GM23338 (cell line): ENCODE results near the gene SOX10. TPM values are rescaled to one million over a fixed set of nuclear protein-coding genes. Genes with fewer than 3 reads are reported as not detected.

Experiments
- ATAC-seq: fragments of 200-7000 bp; cut with Tn5 transposase; 3 replicates; pipeline ENCODE4 v1.9.1; 2020
- DNase-seq: peaks from one replicate; pipeline ENCODE4 v3.0.0-alpha.2; 2015; ENCODE audit warnings: low spot score
- H2AFZ ChIP-seq: fragments of 200-600 bp; sonication (generic); 2 replicates; pipeline ENCODE4 v1.8.0; 2016; ENCODE audit warnings: antibody characterized with exemption, mild to moderate bottlenecking, moderate library complexity
- H3F3A ChIP-seq: fragments of 200-600 bp; sonication (generic); replicated peaks from 2 replicates; pipeline ENCODE4 v1.8.0; 2017; ENCODE audit warnings: antibody characterized with exemption, mixed run types, low read depth
- H3K27ac ChIP-seq: fragments of 200-600 bp; sonication (generic); 2 replicates; pipeline ENCODE4 v1.6.1; 2016; ENCODE audit warnings: low read depth
- H3K27me3 ChIP-seq: fragments of 200-600 bp; sonication (generic); 2 replicates; pipeline ENCODE4 v1.8.0; 2016; ENCODE audit warnings: mild to moderate bottlenecking, mixed run types, moderate library complexity; ENCODE audit not compliant: insufficient read depth
- H3K36me3 ChIP-seq: fragments of 200-600 bp; sonication (generic); 2 replicates; pipeline ENCODE4 v1.8.0; 2016; ENCODE audit warnings: mild to moderate bottlenecking; ENCODE audit not compliant: insufficient read depth
- H3K4me1 ChIP-seq: fragments of 200-600 bp; sonication (generic); 2 replicates; pipeline ENCODE4 v1.8.0; 2016; ENCODE audit warnings: mild to moderate bottlenecking, moderate library complexity; ENCODE audit not compliant: insufficient read depth
- H3K4me2 ChIP-seq: fragments of 200-600 bp; sonication (generic); 2 replicates; pipeline ENCODE4 v1.7.1; 2017; ENCODE audit warnings: mixed run types
- H3K4me3 ChIP-seq: fragments of 200-600 bp; sonication (generic); 2 replicates; pipeline ENCODE4 v1.6.1; 2016; ENCODE audit warnings: mixed run types
- H3K79me2 ChIP-seq: fragments of 200-600 bp; sonication (generic); replicated peaks from 2 replicates; pipeline ENCODE4 v1.8.0; 2017; ENCODE audit warnings: mild to moderate bottlenecking; ENCODE audit not compliant: insufficient read depth
- H3K9me2 ChIP-seq: fragments of 200-600 bp; sonication (generic); 2 replicates; pipeline ENCODE4 v1.8.0; 2017; ENCODE audit not compliant: insufficient read depth
- H4K20me1 ChIP-seq: fragments of 200-600 bp; sonication (generic); replicated peaks from 2 replicates; pipeline ENCODE4 v1.8.0; 2017; ENCODE audit warnings: mild to moderate bottlenecking; ENCODE audit not compliant: insufficient read depth
- H3K27ac Mint-ChIP-seq: 2 replicates; pipeline ENCODE4 v1.8.0; 2020; ENCODE audit warnings: inconsistent platforms, mild to moderate bottlenecking, moderate library complexity, mixed read lengths
- H3K27me3 Mint-ChIP-seq: 3 replicates; pipeline ENCODE4 v1.8.0; 2022; ENCODE audit warnings: low read depth, mild to moderate bottlenecking, moderate library complexity, mixed read lengths, inconsistent platforms; ENCODE audit not compliant: insufficient read depth, poor library complexity
- H3K36me3 Mint-ChIP-seq: 3 replicates; pipeline ENCODE4 v1.8.0; 2021; ENCODE audit warnings: low read depth, mild to moderate bottlenecking, inconsistent platforms, moderate library complexity, mixed read lengths
- H3K4me1 Mint-ChIP-seq: 3 replicates; pipeline ENCODE4 v1.8.0; 2020; ENCODE audit warnings: mild to moderate bottlenecking, inconsistent platforms, mixed read lengths
- H3K4me3 Mint-ChIP-seq: 3 replicates; pipeline ENCODE4 v1.8.0; 2021; ENCODE audit warnings: moderate library complexity, mild to moderate bottlenecking, inconsistent platforms, mixed read lengths
- H3K9me3 Mint-ChIP-seq: 3 replicates; pipeline ENCODE4 v1.8.0; 2020; ENCODE audit warnings: moderate library complexity, mild to moderate bottlenecking, inconsistent platforms, mixed read lengths
- EZH2 ChIP-seq: fragments of 200-600 bp; sonication (generic); IDR thresholded peaks from one replicate; pipeline ENCODE4 v1.8.0; 2017; ENCODE audit warnings: antibody characterized with exemption, mild to moderate bottlenecking, low read depth; ENCODE audit not compliant: unreplicated experiment
- EZH2phosphoT487 ChIP-seq: fragments of 200-600 bp; sonication (generic); IDR thresholded peaks from one replicate; pipeline ENCODE4 v1.8.1; 2018; ENCODE audit warnings: antibody characterized with exemption; ENCODE audit not compliant: unreplicated experiment
- JUNB ChIP-seq: IDR thresholded peaks from one replicate; pipeline ENCODE4 v1.6.1; 2016; ENCODE audit warnings: antibody characterized with exemption; ENCODE audit not compliant: unreplicated experiment
- NANOG ChIP-seq: IDR thresholded peaks from 2 replicates; pipeline ENCODE4 v1.6.1; 2016; ENCODE audit warnings: antibody characterized with exemption, borderline replicate concordance
- POLR2AphosphoS5 ChIP-seq: IDR thresholded peaks from 2 replicates; pipeline ENCODE4 v1.6.1; 2016; ENCODE audit warnings: antibody characterized with exemption, low read depth
- STAT1 ChIP-seq: IDR thresholded peaks from one replicate; pipeline ENCODE4 v1.6.1; 2016; ENCODE audit warnings: antibody characterized with exemption; ENCODE audit not compliant: unreplicated experiment
- ZNF331 ChIP-seq: fragments of 250-450 bp; sonication (Bioruptor Pico); IDR thresholded peaks from 2 replicates; pipeline ENCODE4 v1.5.0; 2020; ENCODE audit warnings: low read depth, mild to moderate bottlenecking, moderate library complexity
- polyA plus RNA-seq: library from polyadenylated mRNA; unstranded; fragments of >200 nt; fragmentation: Nextera tagmentation; extraction: Ambion mirVana; gene quantifications from 2 replicates; pipeline ENCODE4 v1.2.1, GENCODE V29; 2016
- total RNA-seq: library from RNA; depleted of rRNA; stranded (reverse); fragments of >200 nt; shearing (Covaris generic); gene quantifications from 2 replicates; pipeline ENCODE4 v1.2.3, GENCODE V29; 2014
- TF ChIP-seq, protein P1 (sequence below): IDR thresholded peaks from one replicate; pipeline ENCODE4 v1.6.1; 2018; ENCODE audit warnings: antibody characterized with exemption; ENCODE audit not compliant: unreplicated experiment
- TF ChIP-seq, protein P2 (sequence below), 2 experiments: fragments of 200-600 bp in 1 of 2; sonication (generic) in 1 of 2; conservative IDR thresholded peaks; 2 replicates each; pipeline versions ENCODE4 v1.5.1 to v1.6.1; 2016 to 2017; ENCODE audit warnings: antibody characterized with exemption in 2 of 2, low read depth in 2 of 2, mild to moderate bottlenecking in 2 of 2, moderate library complexity in 1 of 2
- TF ChIP-seq, protein P3 (sequence below): IDR thresholded peaks from 2 replicates; pipeline ENCODE4 v1.6.1; 2016; ENCODE audit warnings: antibody characterized with exemption

Gene SOX10
- total and polyA plus RNA-seq, 2 experiments from 2014 or later = 1.1 to 2.1 TPM

DNA sequence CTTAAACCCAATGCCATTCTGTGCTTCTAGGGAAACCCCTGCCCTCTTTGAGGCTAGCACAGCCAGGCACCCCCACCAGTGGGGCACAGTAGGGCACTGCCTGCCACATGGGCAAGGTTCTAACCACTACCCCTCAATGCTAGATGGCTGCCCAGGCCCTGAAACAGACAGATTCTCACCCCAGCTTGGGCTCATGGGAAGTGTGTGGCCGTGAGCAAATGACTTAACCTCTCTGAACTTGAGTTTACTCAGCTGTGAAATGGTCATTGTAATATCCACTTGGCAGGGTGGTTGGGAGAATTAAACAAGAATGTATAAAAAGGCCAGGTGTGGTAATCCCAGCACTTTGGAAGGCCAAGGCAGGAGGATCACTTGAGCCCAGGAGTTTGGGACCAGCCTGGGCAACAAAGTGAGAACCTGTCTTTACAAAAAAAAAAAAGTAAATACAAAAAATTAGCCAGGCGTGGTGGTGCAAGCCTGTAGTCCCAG is 53.4 kb downstream of the SOX10 start:
- Histone ChIP-seq H3K36me3 (no peaks in the 10 kb centered on the region), H4K20me1 (no peaks in the 10 kb centered on the region; the same call in 1 of the 2 replicates), H3K79me2 (no peaks in the 10 kb centered on the region), H3K4me2 (no peak overlapping the region), H3F3A (0 out of 2 replicates have a peak, but pooled peaks cover 7% of the 10 kb centered on the region), H3K27ac (no peak overlapping the region), H3K4me1 (no peaks in the 10 kb centered on the region), H3K9me2 (no peaks in the 10 kb centered on the region), H2AFZ (no peak overlapping the region), H3K4me3 (no peak overlapping the region), H3K27me3 (no peaks in the 10 kb centered on the region)
- H3K9me3 Mint-ChIP-seq = no peaks in the 10 kb centered on the region
- H3K4me3 Mint-ChIP-seq = no peak overlapping the region
- peaks cover 9% of the 10 kb centered on the region for H3K4me1 Mint-ChIP-seq
- H3K27me3 Mint-ChIP-seq = peaks cover 8% of the 10 kb centered on the region
- DNase-seq (no peak), ATAC-seq (no peak)
- TF ChIP-seq POLR2AphosphoS5 (no peak), ZNF331 (CRISPR knock-in tag) (no peak), EZH2phosphoT487 (no peak), STAT1 (no peak), NANOG (no peak), EZH2 (no peak), JUNB (no peak)
- TF ChIP-seq, protein P1, sequence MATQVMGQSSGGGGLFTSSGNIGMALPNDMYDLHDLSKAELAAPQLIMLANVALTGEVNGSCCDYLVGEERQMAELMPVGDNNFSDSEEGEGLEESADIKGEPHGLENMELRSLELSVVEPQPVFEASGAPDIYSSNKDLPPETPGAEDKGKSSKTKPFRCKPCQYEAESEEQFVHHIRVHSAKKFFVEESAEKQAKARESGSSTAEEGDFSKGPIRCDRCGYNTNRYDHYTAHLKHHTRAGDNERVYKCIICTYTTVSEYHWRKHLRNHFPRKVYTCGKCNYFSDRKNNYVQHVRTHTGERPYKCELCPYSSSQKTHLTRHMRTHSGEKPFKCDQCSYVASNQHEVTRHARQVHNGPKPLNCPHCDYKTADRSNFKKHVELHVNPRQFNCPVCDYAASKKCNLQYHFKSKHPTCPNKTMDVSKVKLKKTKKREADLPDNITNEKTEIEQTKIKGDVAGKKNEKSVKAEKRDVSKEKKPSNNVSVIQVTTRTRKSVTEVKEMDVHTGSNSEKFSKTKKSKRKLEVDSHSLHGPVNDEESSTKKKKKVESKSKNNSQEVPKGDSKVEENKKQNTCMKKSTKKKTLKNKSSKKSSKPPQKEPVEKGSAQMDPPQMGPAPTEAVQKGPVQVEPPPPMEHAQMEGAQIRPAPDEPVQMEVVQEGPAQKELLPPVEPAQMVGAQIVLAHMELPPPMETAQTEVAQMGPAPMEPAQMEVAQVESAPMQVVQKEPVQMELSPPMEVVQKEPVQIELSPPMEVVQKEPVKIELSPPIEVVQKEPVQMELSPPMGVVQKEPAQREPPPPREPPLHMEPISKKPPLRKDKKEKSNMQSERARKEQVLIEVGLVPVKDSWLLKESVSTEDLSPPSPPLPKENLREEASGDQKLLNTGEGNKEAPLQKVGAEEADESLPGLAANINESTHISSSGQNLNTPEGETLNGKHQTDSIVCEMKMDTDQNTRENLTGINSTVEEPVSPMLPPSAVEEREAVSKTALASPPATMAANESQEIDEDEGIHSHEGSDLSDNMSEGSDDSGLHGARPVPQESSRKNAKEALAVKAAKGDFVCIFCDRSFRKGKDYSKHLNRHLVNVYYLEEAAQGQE = no peak
- TF ChIP-seq, protein P2, sequence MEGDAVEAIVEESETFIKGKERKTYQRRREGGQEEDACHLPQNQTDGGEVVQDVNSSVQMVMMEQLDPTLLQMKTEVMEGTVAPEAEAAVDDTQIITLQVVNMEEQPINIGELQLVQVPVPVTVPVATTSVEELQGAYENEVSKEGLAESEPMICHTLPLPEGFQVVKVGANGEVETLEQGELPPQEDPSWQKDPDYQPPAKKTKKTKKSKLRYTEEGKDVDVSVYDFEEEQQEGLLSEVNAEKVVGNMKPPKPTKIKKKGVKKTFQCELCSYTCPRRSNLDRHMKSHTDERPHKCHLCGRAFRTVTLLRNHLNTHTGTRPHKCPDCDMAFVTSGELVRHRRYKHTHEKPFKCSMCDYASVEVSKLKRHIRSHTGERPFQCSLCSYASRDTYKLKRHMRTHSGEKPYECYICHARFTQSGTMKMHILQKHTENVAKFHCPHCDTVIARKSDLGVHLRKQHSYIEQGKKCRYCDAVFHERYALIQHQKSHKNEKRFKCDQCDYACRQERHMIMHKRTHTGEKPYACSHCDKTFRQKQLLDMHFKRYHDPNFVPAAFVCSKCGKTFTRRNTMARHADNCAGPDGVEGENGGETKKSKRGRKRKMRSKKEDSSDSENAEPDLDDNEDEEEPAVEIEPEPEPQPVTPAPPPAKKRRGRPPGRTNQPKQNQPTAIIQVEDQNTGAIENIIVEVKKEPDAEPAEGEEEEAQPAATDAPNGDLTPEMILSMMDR (conservative IDR thresholded peaks at IDR 0.05; ENCODE audit: low read depth in 2 of 2) = no peak; a peak in 1 of 4 replicates
- H3K27ac Mint-ChIP-seq = no peak overlapping the region
- H3K36me3 Mint-ChIP-seq = peaks cover 12% of the 10 kb centered on the region

DNA sequence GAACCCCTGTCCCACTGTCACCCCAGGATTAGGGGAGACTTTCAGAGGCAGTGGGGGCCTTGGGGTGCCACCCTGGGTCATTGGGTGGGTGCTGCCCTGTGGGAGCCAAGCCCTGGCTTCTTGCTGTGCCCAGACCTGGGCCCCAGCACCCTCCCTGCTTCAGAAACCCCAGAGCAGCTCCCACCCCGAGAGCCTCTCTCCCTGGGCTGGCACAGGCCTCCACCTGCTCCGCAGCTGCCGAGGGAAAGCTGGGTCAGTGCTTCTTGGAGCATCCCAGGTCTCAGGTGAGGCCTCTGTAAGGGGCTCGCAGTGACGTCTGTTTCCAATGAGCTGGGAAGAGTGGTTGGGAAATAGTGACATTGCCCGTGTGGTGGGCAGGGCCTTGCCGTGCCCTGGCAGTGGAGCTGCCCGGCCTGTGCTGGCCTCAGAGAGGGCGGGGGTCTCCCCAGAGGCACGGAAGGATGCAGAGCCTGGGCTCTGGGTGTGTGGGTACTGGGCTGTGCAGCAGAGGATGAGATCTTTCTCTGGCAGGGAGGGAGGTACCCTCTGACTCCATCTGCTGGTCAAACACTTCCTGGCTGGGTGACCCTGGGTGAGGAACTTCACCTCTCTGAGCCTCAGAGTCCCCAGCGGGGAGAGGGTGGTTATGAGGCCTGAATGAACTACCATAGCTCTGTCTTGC is 53.9 kb downstream of the SOX10 start:
- Mint-ChIP-seq H3K27me3 (peaks cover 6% of the 10 kb centered on the region), H3K36me3 (peaks cover 12% of the 10 kb centered on the region), H3K9me3 (no peaks in the 10 kb centered on the region), H3K4me3 (no peak overlapping the region), H3K4me1 (peaks cover 9% of the 10 kb centered on the region), H3K27ac (peak overlapping the region; percentile 82; the same call in 1 of the 2 replicates)
- no peaks in the 10 kb centered on the region for H3K79me2 ChIP-seq
- H3K4me3 ChIP-seq = no peak overlapping the region
- H3K27me3 ChIP-seq = no peaks in the 10 kb centered on the region
- no peaks in the 10 kb centered on the region for H3K4me1 ChIP-seq
- 0 out of 2 replicates have a peak, but pooled peaks cover 7% of the 10 kb centered on the region for H3F3A ChIP-seq
- ATAC-seq (peak; percentile 50), DNase-seq (peak; percentile 61)
- no peak overlapping the region for H2AFZ ChIP-seq
- no peaks in the 10 kb centered on the region for H3K9me2 ChIP-seq
- no peaks in the 10 kb centered on the region for H3K36me3 ChIP-seq
- TF ChIP-seq, protein P3, sequence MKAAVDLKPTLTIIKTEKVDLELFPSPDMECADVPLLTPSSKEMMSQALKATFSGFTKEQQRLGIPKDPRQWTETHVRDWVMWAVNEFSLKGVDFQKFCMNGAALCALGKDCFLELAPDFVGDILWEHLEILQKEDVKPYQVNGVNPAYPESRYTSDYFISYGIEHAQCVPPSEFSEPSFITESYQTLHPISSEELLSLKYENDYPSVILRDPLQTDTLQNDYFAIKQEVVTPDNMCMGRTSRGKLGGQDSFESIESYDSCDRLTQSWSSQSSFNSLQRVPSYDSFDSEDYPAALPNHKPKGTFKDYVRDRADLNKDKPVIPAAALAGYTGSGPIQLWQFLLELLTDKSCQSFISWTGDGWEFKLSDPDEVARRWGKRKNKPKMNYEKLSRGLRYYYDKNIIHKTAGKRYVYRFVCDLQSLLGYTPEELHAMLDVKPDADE = no peak
- TF ChIP-seq, protein P2 (conservative IDR thresholded peaks at IDR 0.05; ENCODE audit: low read depth in 2 of 2) = peak; percentile 38 to 69
- no peak overlapping the region for H3K4me2 ChIP-seq
- H3K27ac ChIP-seq = 0 out of 2 replicates have a peak overlapping the region, but pooled peaks have one; percentile 45
- H4K20me1 ChIP-seq = no peaks in the 10 kb centered on the region; the same call in 1 of the 2 replicates
